A549 (cell line): ENCODE results near the gene RBM24.

ENCODE experiments used
- CEBPB ChIP-seq, 2 experiments: fragments of >200 bp in 1 of 2; sonication (Bioruptor Twin) in 1 of 2; formaldehyde crosslinking in 1 of 2; IDR thresholded peaks; 2 replicates each; pipeline ENCODE4 v1.6.1; 2012 to 2016
- EP300 ChIP-seq, 2 experiments: fragments of >200 bp; sonication (Bioruptor Twin); formaldehyde crosslinking; IDR thresholded peaks; 2 replicates in 1 of 2; 3 replicates in 1 of 2; pipeline ENCODE4 v1.6.1; 2016 to 2017
- ESRRA ChIP-seq: fragments of 150-350 bp; IDR thresholded peaks from 2 replicates; pipeline ENCODE4 v1.6.1; 2014; ENCODE audit warnings: mild to moderate bottlenecking, low read length, borderline replicate concordance
- POLR2A ChIP-seq: IDR thresholded peaks from 2 replicates; pipeline ENCODE4 v1.6.1; 2012; ENCODE audit warnings: mild to moderate bottlenecking, low read length
- RFX5 ChIP-seq: fragments of 450-650 bp; IDR thresholded peaks from 2 replicates; pipeline ENCODE4 v1.7.1; 2014; ENCODE audit warnings: antibody characterized with exemption, mild to moderate bottlenecking, moderate library complexity
- RNF2 ChIP-seq: fragments of 200-600 bp; sonication (generic); IDR thresholded peaks from 2 replicates; pipeline ENCODE4 v1.6.1; 2016; ENCODE audit warnings: low read depth, mild to moderate bottlenecking, antibody characterized with exemption, moderate library complexity, borderline replicate concordance
- SREBF2 ChIP-seq: fragments of 450-650 bp; IDR thresholded peaks from 2 replicates; pipeline ENCODE4 v1.6.1; 2014; ENCODE audit warnings: mild to moderate bottlenecking, moderate library complexity
- TF ChIP-seq, protein P1 (sequence below): fragments of >200 bp; sonication (Bioruptor Twin); formaldehyde crosslinking; IDR thresholded peaks from 3 replicates; pipeline ENCODE4 v1.5.1; 2016
- TF ChIP-seq, protein P2 (sequence below): IDR thresholded peaks from 2 replicates; pipeline ENCODE4 v1.6.1; 2012

DNA sequence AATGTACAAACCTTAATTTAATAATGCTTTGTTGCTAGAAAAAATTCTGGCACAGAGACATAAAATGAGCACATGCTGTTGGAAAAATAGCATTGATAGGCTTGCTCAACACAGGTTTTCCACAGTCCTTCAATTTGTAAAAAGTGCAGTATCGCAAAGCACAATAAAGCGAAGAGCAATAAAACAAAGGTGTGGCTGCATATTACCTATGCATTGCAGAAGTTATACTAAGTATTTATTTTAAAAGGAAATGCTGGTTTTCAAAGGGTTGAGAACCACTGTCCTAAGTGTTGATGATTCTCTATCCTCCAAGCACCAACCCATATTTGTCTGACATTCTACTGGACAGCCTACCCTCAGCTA lies 58.1 kb downstream of the RBM24 start:
- TF ChIP-seq, protein P1, sequence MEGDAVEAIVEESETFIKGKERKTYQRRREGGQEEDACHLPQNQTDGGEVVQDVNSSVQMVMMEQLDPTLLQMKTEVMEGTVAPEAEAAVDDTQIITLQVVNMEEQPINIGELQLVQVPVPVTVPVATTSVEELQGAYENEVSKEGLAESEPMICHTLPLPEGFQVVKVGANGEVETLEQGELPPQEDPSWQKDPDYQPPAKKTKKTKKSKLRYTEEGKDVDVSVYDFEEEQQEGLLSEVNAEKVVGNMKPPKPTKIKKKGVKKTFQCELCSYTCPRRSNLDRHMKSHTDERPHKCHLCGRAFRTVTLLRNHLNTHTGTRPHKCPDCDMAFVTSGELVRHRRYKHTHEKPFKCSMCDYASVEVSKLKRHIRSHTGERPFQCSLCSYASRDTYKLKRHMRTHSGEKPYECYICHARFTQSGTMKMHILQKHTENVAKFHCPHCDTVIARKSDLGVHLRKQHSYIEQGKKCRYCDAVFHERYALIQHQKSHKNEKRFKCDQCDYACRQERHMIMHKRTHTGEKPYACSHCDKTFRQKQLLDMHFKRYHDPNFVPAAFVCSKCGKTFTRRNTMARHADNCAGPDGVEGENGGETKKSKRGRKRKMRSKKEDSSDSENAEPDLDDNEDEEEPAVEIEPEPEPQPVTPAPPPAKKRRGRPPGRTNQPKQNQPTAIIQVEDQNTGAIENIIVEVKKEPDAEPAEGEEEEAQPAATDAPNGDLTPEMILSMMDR, result no peak
- TF ChIP-seq, protein P2, sequence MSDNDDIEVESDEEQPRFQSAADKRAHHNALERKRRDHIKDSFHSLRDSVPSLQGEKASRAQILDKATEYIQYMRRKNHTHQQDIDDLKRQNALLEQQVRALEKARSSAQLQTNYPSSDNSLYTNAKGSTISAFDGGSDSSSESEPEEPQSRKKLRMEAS, result no peak
- TF ChIP-seq ESRRA (no peak), RNF2 (no peak), POLR2A (no peak), CEBPB (IDR thresholded peaks at IDR 0.05) (no peak), RFX5 (no peak), EP300 (IDR thresholded peaks at IDR 0.05) (no peak), SREBF2 (no peak)
